ENCODE data around the gene PTPRZ1.

Gene PTPRZ1

DNA sequence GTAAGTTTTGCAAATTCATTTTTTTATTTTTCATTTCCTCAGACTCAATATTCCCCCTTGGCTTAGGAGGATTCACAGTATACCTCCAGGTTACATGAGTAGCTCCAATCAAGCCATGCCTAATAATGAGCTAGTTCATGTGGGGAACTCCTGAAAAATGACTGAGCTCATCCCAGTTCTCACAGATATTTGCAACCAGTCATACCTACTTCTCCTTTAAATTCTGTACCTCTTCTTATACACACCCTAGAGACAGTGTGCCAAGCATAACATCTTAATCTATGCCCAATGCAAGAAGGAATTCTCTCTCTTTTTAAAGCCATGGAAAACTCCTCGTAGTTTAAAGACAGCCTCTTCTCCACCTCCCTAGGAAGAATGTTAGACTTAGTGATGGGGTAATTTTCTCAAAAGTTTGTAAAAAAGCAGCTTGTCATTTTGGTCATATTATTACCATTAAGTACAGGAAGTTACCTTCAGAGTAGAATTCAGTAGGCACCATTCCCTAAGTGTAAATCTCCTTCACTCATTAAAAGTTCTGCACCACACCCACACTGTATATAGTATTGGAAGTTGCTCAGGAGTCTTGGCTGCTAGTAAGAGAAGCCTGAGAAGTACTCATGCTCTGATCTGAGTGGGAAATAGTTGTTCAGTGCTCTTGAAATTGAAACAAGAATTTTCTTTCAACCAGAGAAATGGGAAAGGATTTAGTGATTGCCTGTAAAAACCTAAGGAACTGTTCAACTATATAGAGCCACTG, 72.7 kb downstream of the PTPRZ1 start:
- no peak overlapping the region for H3K27ac ChIP-seq
- H3K36me3 ChIP-seq (replicated peaks): no peaks in the 10 kb centered on the region
- H3K4me3 ChIP-seq (ENCODE audit: low read depth, low read length): no peak overlapping the region
- TF ChIP-seq, protein P1, sequence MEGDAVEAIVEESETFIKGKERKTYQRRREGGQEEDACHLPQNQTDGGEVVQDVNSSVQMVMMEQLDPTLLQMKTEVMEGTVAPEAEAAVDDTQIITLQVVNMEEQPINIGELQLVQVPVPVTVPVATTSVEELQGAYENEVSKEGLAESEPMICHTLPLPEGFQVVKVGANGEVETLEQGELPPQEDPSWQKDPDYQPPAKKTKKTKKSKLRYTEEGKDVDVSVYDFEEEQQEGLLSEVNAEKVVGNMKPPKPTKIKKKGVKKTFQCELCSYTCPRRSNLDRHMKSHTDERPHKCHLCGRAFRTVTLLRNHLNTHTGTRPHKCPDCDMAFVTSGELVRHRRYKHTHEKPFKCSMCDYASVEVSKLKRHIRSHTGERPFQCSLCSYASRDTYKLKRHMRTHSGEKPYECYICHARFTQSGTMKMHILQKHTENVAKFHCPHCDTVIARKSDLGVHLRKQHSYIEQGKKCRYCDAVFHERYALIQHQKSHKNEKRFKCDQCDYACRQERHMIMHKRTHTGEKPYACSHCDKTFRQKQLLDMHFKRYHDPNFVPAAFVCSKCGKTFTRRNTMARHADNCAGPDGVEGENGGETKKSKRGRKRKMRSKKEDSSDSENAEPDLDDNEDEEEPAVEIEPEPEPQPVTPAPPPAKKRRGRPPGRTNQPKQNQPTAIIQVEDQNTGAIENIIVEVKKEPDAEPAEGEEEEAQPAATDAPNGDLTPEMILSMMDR (IDR thresholded peaks at IDR 0.05; ENCODE audit: low read depth, low read length, missing control alignments): no peak
- peak; percentile 1 for DNase-seq
- no peaks in the 10 kb centered on the region for H3K27me3 ChIP-seq (replicated peaks)
- in situ Hi-C loops (cut with HindIII; ENCODE audit: low pct_ligation_motif_present, low sequenced_read_pairs): no loop called here

DNA sequence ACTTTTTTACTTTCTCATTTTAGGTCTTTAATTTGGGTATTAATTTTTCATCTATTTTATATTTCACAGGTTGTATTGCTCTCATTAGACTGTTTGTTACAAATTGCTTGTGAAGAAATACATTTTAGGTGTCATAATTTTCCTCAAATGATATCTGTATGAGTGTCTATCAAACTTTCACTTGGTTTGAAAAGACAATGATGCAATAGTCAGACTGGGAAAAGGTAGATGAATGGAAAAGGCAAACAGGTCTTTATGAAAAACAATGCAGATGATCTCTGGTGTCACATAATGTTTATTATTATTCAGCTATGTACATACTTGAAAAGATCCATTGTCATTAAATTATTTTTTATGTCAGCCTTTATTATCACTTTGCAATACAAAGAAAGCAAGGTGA, 80.2 kb downstream of the PTPRZ1 start:
- DNase-seq: no peak
- in situ Hi-C loops (cut with HindIII; ENCODE audit: low pct_ligation_motif_present, low sequenced_read_pairs): no loop called here
- Histone ChIP-seq H3K27me3 (replicated peaks) (no peaks in the 10 kb centered on the region), H3K36me3 (replicated peaks) (no peaks in the 10 kb centered on the region), H3K4me3 (ENCODE audit: low read depth, low read length) (no peak overlapping the region), H3K27ac (no peak overlapping the region)
- TF ChIP-seq, protein P1 (IDR thresholded peaks at IDR 0.05; ENCODE audit: low read depth, low read length, missing control alignments): no peak

GRCh38 chr7:121953601-121954000, 80.6 kb downstream of the PTPRZ1 start:
- DNase-seq: no peak
- H3K27ac ChIP-seq: no peak overlapping the region
- in situ Hi-C loops (cut with HindIII; ENCODE audit: low pct_ligation_motif_present, low sequenced_read_pairs): no loop called here

DNA sequence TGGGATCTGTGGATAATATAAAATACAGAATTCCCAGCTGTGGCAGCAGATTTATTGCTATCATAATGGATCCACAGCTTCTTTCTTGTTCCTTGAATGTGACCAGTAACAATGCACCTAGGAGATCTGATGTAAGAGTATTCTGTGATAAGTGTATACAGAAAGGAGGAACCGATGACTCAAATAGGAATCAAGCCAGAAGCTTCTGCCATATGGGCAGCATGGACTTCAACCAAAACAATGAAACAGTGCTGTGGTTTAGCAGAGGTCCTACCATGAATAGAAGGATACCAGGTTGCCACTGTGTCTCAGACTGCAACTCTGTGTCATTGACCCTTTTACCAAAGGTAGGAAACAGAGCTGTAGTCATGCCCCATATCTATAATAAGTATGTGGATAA, 81.8 kb downstream of the PTPRZ1 start:
- TF ChIP-seq, protein P1 (IDR thresholded peaks at IDR 0.05; ENCODE audit: low read depth, low read length, missing control alignments): no peak
- DNase-seq: peak; percentile 70
- Histone ChIP-seq H3K4me3 (ENCODE audit: low read depth, low read length) (no peak overlapping the region), H3K36me3 (replicated peaks) (no peaks in the 10 kb centered on the region), H3K27me3 (replicated peaks) (no peaks in the 10 kb centered on the region), H3K27ac (no peak overlapping the region)
- in situ Hi-C loops (cut with HindIII; ENCODE audit: low pct_ligation_motif_present, low sequenced_read_pairs): no loop called here

More at GRCh38 chr7:121953601-121954000, 80.6 kb downstream of the PTPRZ1 start:
- Histone ChIP-seq H3K27me3 (replicated peaks) (no peaks in the 10 kb centered on the region), H3K36me3 (replicated peaks) (no peaks in the 10 kb centered on the region), H3K4me3 (ENCODE audit: low read depth, low read length) (no peak overlapping the region)
- TF ChIP-seq, protein P1 (IDR thresholded peaks at IDR 0.05; ENCODE audit: low read depth, low read length, missing control alignments): no peak

- H3K4me3 ChIP-seq (ENCODE audit: low read depth, low read length): no peak overlapping the region
- no peaks in the 10 kb centered on the region for H3K36me3 ChIP-seq (replicated peaks)
- no peaks in the 10 kb centered on the region for H3K27me3 ChIP-seq (replicated peaks)
- TF ChIP-seq, protein P1 (IDR thresholded peaks at IDR 0.05; ENCODE audit: low read depth, low read length, missing control alignments): no peak
- in situ Hi-C loops (cut with HindIII; ENCODE audit: low pct_ligation_motif_present, low sequenced_read_pairs): no loop called here
- DNase-seq: no peak
- H3K27ac ChIP-seq: no peak overlapping the region
Measured at GRCh38 chr7:121957626-121958025, 84.7 kb downstream of the PTPRZ1 start.

DNA sequence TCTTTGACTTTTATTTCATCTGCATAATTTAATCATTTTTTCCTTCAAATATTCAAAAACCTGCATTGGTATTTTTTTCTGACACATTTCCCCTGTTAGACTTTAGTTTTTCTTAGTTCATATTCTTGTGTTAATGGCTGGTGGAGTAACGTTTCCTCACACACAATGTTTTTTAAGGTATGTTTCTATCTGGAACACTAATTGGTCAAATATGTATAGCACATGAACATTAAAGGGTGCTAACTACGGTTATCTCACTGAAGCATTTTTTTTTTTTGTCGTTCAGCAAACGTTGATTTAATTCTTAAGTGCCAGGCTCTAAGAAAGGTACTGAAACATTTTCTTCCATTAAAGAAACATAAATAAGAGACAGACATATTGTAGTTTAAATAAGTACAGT, 87.7 kb downstream of the PTPRZ1 start:
- in situ Hi-C loops (cut with HindIII; ENCODE audit: low pct_ligation_motif_present, low sequenced_read_pairs): no loop called here
- H3K36me3 ChIP-seq (replicated peaks): no peaks in the 10 kb centered on the region
- TF ChIP-seq, protein P1 (IDR thresholded peaks at IDR 0.05; ENCODE audit: low read depth, low read length, missing control alignments): no peak
- H3K4me3 ChIP-seq (ENCODE audit: low read depth, low read length): no peak overlapping the region
- peak overlapping the region; percentile 53 for H3K27ac ChIP-seq
- DNase-seq: no peak
- H3K27me3 ChIP-seq (replicated peaks): no peaks in the 10 kb centered on the region
